HEK293T (cell line): ENCODE data around the gene NTN1.

Experiments
- ARNT ChIP-seq: fragments of 450-650 bp; IDR thresholded peaks from 2 replicates; pipeline ENCODE4 v1.6.1; 2017; ENCODE audit warnings: mild to moderate bottlenecking
- BHLHE40 ChIP-seq: fragments of 450-650 bp; IDR thresholded peaks from 2 replicates; pipeline ENCODE4 v1.6.1; 2016; ENCODE audit warnings: mild to moderate bottlenecking, moderate library complexity, borderline replicate concordance
- ELF4 ChIP-seq: fragments of 450-650 bp; IDR thresholded peaks from 2 replicates; pipeline ENCODE4 v1.6.1; 2017; ENCODE audit warnings: antibody characterized with exemption
- FOXK2 ChIP-seq: fragments of 450-650 bp; IDR thresholded peaks from 2 replicates; pipeline ENCODE4 v1.6.1; 2016; ENCODE audit warnings: mild to moderate bottlenecking
- HDGF ChIP-seq: fragments of 450-650 bp; IDR thresholded peaks from 2 replicates; pipeline ENCODE4 v1.6.1; 2017; ENCODE audit warnings: antibody characterized with exemption, borderline replicate concordance
- SP1 ChIP-seq: fragments of 450-650 bp; IDR thresholded peaks from 2 replicates; pipeline ENCODE4 v1.6.1; 2017
- SUZ12 ChIP-seq: fragments of 450-650 bp; IDR thresholded peaks from 2 replicates; pipeline ENCODE4 v1.6.1; 2016; ENCODE audit warnings: mild to moderate bottlenecking

GRCh38 chr17:9116861-9117568, 95.7 kb downstream of the NTN1 start:
- TF ChIP-seq ELF4 = no peak
- no peak for TF ChIP-seq ARNT
- TF ChIP-seq SP1 = no peak
- TF ChIP-seq BHLHE40 = no peak
- no peak for TF ChIP-seq SUZ12
- TF ChIP-seq FOXK2 = no peak
- no peak for TF ChIP-seq HDGF
